Tibial artery (tissue), 4 donors: Measurements from ENCODE around the gene OPRL1.
"Not testable (repeated sequence)": the region's sequence is repeated elsewhere in the genome, so short reads cannot be mapped to it uniquely, and the experiment has no call there.

Experiments
- DNase-seq, 2 donors: peaks; one replicate each; pipeline ENCODE4 v3.0.0-alpha.2; 2019
- H3K27ac ChIP-seq, 2 donors: fragments of 200-600 bp; sonication (generic) in 1 of 2; 1 replicate in 1 of 2; 2 replicates in 1 of 2; pipeline ENCODE4 v1.5.1; 2018 to 2019; ENCODE audit warnings: mild to moderate bottlenecking in 1 of 2
- H3K27me3 ChIP-seq, 2 donors: fragments of 200-600 bp; sonication (generic) in 1 of 2; one replicate each; pipeline versions ENCODE4 v1.5.1 to v1.6.0; 2016 to 2019
- H3K36me3 ChIP-seq, 3 donors: fragments of 200-600 bp; sonication (generic) in 2 of 3; one replicate each; pipeline ENCODE4 v1.5.1; 2016 to 2019; ENCODE audit warnings: mild to moderate bottlenecking in 2 of 3
- H3K4me1 ChIP-seq, 4 donors: fragments of 200-600 bp; sonication (generic) in 2 of 4; 1 replicate in 3 of 4; 2 replicates in 1 of 4; pipeline ENCODE4 v1.5.1; 2016 to 2019
- H3K4me3 ChIP-seq, 2 donors: fragments of 200-600 bp; sonication (generic) in 1 of 2; 1 replicate in 1 of 2; 2 replicates in 1 of 2; pipeline ENCODE4 v1.5.1; 2018 to 2019; ENCODE audit warnings: mild to moderate bottlenecking in 2 of 2
- H3K9me3 ChIP-seq, 3 donors: fragments of 200-600 bp; sonication (generic) in 1 of 3; one replicate each; pipeline ENCODE4 v1.5.1; 2016 to 2019
- intact Hi-C: fragments of 100-400 bp; cut with DNase I; formaldehyde crosslinking; loops from one replicate; pipeline ENCODE4 v1.15.0; 2023; ENCODE audit warnings: low total_unique reads
- TF ChIP-seq, protein P1 (sequence below), 2 experiments: fragments of 200-600 bp in 1 of 2; fragments of 450-650 bp in 1 of 2; IDR thresholded peaks; one replicate each; pipeline ENCODE4 v1.5.1; 2017 to 2019; ENCODE audit warnings: antibody characterized with exemption in 2 of 2, mild to moderate bottlenecking in 1 of 2, moderate library complexity in 1 of 2

The OPRL1 gene

DNA sequence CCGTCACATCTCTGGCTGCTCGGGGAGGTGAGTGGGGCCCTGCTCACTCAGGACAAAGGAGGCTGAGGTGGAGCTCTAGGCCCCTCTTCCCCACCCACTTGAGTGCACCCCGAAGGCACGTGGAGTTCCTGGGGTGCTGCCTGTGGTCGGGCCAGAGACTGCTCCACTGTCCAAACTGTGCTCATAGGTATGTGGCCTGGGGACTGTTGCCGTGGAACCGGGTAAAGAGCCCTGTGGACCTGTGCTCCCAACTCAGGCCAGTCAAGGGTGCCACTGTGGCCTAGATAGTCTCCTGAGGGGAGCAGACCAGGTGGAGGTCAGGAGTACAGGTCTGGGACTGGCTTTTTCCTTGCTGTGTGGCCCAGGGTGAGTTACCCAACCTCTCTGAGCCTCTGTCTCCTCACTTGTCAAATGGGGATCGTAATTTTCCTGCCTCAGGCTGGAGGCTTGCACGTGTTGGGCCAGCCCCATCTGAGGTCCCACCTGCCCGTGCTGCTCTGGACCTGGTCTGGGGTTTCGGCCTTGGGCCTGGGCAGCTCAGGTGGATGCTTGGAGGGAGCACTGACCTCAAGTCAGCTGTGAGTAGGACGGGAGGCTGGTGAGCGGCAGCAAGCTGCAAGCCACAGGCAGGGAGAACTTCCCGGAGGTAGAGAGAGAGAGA lies 39.9 kb downstream of the OPRL1 start:
- Histone ChIP-seq H3K27me3 (peaks cover 0 to 31% of the 10 kb centered on the region in 2 donors), H3K9me3 (no peaks in the 10 kb centered on the region), H3K4me1 (peaks cover 0 to 9% (median 5%) of the 10 kb centered on the region in 4 donors), H3K36me3 (no peaks in the 10 kb centered on the region), H3K4me3 (no peak overlapping the region), H3K27ac (no peak overlapping the region)
- TF ChIP-seq, protein P1, sequence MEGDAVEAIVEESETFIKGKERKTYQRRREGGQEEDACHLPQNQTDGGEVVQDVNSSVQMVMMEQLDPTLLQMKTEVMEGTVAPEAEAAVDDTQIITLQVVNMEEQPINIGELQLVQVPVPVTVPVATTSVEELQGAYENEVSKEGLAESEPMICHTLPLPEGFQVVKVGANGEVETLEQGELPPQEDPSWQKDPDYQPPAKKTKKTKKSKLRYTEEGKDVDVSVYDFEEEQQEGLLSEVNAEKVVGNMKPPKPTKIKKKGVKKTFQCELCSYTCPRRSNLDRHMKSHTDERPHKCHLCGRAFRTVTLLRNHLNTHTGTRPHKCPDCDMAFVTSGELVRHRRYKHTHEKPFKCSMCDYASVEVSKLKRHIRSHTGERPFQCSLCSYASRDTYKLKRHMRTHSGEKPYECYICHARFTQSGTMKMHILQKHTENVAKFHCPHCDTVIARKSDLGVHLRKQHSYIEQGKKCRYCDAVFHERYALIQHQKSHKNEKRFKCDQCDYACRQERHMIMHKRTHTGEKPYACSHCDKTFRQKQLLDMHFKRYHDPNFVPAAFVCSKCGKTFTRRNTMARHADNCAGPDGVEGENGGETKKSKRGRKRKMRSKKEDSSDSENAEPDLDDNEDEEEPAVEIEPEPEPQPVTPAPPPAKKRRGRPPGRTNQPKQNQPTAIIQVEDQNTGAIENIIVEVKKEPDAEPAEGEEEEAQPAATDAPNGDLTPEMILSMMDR (IDR thresholded peaks at IDR 0.05): no peak
- DNase-seq: peak in 1 of 2 donors; percentile 54
- intact Hi-C loops: no loop called here

DNA sequence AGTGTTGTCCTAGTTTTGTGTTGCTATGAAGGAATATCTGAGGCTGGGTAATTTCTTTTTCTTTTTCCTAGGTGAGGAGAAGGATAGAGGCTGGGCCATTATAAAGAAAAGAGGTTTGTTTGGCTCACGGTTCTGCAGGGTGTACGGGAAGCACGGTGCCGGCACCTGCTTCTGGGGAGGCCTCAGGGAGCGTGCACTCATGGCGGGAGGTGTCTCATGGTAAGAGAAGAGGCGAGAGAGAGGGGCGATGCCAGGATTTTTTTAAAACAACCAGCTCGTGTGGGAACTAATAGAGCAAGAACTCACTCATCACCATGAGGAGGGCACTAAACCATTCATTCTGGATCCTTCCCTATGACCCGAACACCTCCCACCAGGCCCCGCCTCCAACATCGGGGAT lies 41.7 kb downstream of the OPRL1 start:
- Histone ChIP-seq H3K4me1 (peaks cover 0 to 9% (median 5%) of the 10 kb centered on the region in 4 donors), H3K27ac (no peak overlapping the region), H3K36me3 (no peaks in the 10 kb centered on the region), H3K27me3 (peaks cover 0 to 29% of the 10 kb centered on the region in 2 donors), H3K9me3 (no peaks in the 10 kb centered on the region), H3K4me3 (no peak overlapping the region)
- intact Hi-C loops: no loop called here
- peak in 1 of 2 donors; percentile 38 for DNase-seq
- TF ChIP-seq, protein P1 (IDR thresholded peaks at IDR 0.05): no peak

DNA sequence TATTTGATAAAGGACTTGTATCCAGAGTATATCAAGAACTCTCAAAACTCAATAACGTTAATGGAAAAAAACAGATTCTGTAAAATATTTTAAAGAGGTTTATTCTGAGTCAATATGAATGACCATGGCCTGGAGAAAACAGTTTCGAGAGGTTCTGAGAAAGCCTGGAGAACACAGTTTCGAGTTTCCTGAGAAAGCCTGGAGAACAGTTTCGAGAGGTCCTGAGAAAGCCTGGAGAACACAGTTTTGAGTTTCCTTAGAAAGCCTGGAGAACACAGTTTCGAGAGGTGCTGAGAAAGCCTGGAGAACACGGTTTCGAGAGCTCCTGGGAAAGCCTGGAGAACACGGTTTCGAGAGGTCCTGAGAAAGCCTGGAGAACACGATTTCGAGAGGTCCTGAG lies 43.0 kb downstream of the OPRL1 start:
- intact Hi-C loops, DNase-seq: not testable (repeated sequence)

DNA sequence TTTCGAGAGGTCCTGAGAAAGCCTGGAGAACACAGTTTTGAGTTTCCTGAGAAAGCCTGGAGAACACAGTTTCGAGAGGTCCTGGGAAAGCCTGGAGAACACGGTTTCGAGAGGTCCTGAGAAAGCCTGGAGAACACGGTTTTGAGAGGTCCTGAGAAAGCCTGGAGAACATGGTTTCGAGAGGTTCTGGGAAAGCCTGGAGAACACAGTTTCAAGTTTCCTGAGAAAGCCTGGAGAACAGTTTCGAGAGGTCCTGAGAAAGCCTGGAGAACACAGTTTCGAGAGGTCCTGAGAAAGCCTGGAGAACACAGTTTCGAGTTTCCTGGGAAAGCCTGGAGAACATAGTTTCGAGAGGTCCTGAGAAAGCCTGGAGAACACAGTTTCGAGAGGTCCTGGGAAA lies 43.6 kb downstream of the OPRL1 start:
- DNase-seq: peak in 1 of 2 donors; percentile 7
- intact Hi-C loops, H3K27ac ChIP-seq, H3K4me3 ChIP-seq, H3K9me3 ChIP-seq, H3K4me1 ChIP-seq, H3K36me3 ChIP-seq: not testable (repeated sequence)
- peaks cover 0 to 31% of the 10 kb centered on the region in 2 donors for H3K27me3 ChIP-seq

More for the DNA sequence above, 43.0 kb downstream of the OPRL1 start:
- not testable (repeated sequence) for H3K4me1 ChIP-seq, H3K36me3 ChIP-seq, H3K9me3 ChIP-seq, H3K4me3 ChIP-seq, H3K27ac ChIP-seq
- H3K27me3 ChIP-seq: peaks cover 0 to 29% of the 10 kb centered on the region in 2 donors

DNA sequence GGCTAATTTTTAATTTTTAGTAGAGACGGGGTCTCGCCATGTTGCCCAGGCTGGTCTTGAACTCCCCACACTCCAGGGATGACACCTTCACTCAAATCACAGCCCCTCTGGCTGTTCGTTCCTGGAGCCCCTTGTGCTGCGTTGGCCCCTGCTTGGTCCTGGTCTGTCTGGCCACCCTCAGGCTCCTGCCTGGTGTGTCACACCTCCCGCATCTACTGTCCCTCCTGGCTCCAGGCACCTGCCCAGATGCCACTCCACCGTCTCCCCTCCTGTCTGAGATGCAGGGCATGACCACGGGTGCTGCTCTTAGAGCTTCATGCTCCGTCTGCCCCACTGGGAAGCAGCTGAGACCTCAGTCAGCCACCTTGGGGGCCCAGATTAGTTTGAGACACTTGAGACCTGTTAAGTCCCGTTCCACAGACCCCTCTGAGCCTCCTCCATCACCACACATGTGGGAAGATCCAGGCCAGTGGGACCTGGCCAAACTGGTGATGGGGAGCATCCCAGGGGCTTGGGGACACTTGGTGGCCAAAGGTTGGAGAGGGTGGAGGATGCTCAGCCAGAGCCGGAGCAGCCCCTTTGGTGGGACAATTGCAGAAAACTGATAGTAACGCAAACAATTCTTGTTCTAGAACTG lies 49.4 kb downstream of the OPRL1 start:
- TF ChIP-seq, protein P1 (IDR thresholded peaks at IDR 0.05): no peak
- intact Hi-C loops: no loop called here

DNA sequence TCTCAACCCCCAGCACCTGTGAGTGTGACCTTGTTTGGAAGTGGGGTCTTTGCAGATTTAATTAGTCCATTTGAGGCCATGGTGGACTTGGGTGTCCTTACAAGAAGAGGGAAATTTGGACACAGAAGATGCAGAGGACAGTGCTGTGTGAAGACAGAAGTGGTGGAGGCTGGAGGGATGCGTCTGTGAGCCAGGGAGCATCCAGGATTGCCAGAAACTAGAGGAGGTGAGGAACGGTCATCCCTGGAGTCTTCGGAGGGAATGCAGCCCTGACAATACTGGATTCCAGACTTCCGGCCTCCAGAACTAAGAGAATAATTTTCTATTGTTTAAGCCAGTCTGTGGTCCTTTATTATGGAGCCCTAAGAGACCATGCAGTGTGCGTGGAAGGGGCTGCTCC lies 50.4 kb downstream of the OPRL1 start:
- intact Hi-C loops: no loop called here
- Histone ChIP-seq H3K27ac (no peak overlapping the region), H3K36me3 (no peaks in the 10 kb centered on the region), H3K27me3 (peaks cover 0 to 29% of the 10 kb centered on the region in 2 donors), H3K4me3 (no peak overlapping the region), H3K4me1 (no peaks in the 10 kb centered on the region), H3K9me3 (no peaks in the 10 kb centered on the region)
- TF ChIP-seq, protein P1 (IDR thresholded peaks at IDR 0.05): no peak
- peak in 1 of 2 donors; percentile 5 for DNase-seq

More for the DNA sequence above, 49.4 kb downstream of the OPRL1 start:
- peak in 1 of 2 donors; percentile 43 for DNase-seq
- H3K36me3 ChIP-seq: no peaks in the 10 kb centered on the region
- H3K4me1 ChIP-seq: no peaks in the 10 kb centered on the region
- H3K9me3 ChIP-seq: no peaks in the 10 kb centered on the region
- H3K4me3 ChIP-seq: no peak overlapping the region
- H3K27me3 ChIP-seq: peaks cover 0 to 27% of the 10 kb centered on the region in 2 donors
- no peak overlapping the region for H3K27ac ChIP-seq
